ENCODE measurements around the gene MBD3L5.

DNA sequence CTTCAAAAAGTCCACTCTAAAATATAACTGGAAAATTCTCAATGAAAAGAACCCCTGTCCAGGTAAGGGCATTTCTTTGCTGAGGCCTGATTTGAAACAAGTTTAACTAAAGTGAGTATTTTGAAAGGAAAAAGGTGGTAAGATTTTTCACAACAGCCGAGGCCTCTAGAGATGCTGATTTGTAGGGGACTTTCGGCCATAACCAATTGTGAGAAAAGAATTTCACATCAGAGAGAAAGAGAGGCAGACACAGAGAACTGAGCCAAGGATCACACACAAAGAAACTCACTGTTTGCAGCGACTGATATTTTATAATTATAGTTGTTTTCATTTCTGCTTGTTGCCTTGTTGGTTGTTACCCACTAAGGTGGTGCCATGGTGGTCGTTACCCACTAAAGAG is 33.6 kb upstream of the MBD3L5 start:
- TF ChIP-seq POLR2A (IDR thresholded peaks at IDR 0.05) = no peak
- TF ChIP-seq, protein P1, sequence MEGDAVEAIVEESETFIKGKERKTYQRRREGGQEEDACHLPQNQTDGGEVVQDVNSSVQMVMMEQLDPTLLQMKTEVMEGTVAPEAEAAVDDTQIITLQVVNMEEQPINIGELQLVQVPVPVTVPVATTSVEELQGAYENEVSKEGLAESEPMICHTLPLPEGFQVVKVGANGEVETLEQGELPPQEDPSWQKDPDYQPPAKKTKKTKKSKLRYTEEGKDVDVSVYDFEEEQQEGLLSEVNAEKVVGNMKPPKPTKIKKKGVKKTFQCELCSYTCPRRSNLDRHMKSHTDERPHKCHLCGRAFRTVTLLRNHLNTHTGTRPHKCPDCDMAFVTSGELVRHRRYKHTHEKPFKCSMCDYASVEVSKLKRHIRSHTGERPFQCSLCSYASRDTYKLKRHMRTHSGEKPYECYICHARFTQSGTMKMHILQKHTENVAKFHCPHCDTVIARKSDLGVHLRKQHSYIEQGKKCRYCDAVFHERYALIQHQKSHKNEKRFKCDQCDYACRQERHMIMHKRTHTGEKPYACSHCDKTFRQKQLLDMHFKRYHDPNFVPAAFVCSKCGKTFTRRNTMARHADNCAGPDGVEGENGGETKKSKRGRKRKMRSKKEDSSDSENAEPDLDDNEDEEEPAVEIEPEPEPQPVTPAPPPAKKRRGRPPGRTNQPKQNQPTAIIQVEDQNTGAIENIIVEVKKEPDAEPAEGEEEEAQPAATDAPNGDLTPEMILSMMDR (IDR thresholded peaks at IDR 0.05) = no peak

Data from testis (tissue), 2 donors.